SK-N-SH treated with all-trans-retinoic acid at 6 μM for 48 hours (cell line): ENCODE measurements around the gene MT1M.
A peak's percentile ranks its signal among the peaks of the same experiment; 100 is the strongest.
"Not testable (repeated sequence)": the region's sequence is repeated elsewhere in the genome, so short reads cannot be mapped to it uniquely, and the experiment has no call there.

Source experiments
- ATAC-seq: fragments of 200-7000 bp; cut with Tn5 transposase; 3 replicates; pipeline ENCODE4 v1.9.1; 2020; ENCODE audit warnings: mild to moderate bottlenecking, moderate library complexity
- BACH2 ChIP-seq: fragments of 250-450 bp; sonication (Bioruptor Pico); IDR thresholded peaks from 2 replicates; pipeline ENCODE4 v1.9.0; 2021; ENCODE audit warnings: mild to moderate bottlenecking, borderline replicate concordance
- ESRRG ChIP-seq: fragments of 250-450 bp; sonication (Bioruptor Pico); IDR thresholded peaks from 2 replicates; pipeline ENCODE4 v1.6.1; 2021; ENCODE audit warnings: mild to moderate bottlenecking
- GLIS3 ChIP-seq: fragments of 250-450 bp; sonication (Bioruptor Pico); IDR thresholded peaks from 2 replicates; pipeline ENCODE4 v1.5.0; 2020; ENCODE audit warnings: mild to moderate bottlenecking, moderate library complexity
- ISL1 ChIP-seq: fragments of 250-450 bp; sonication (Bioruptor Pico); IDR thresholded peaks from 2 replicates; pipeline ENCODE4 v2.1.2; 2022; ENCODE audit warnings: mild to moderate bottlenecking, moderate library complexity
- SNAI2 ChIP-seq: fragments of 250-450 bp; sonication (Bioruptor Pico); IDR thresholded peaks from 2 replicates; pipeline ENCODE4 v1.5.0; 2020; ENCODE audit warnings: mild to moderate bottlenecking, moderate library complexity
- TOX ChIP-seq: fragments of 250-450 bp; sonication (Bioruptor Pico); IDR thresholded peaks from 2 replicates; pipeline ENCODE4 v1.8.0; 2021; ENCODE audit warnings: mild to moderate bottlenecking, moderate library complexity, borderline replicate concordance
- ZFP3 ChIP-seq: fragments of 250-450 bp; sonication (Bioruptor Pico); IDR thresholded peaks from 2 replicates; pipeline ENCODE4 v1.5.0; 2020; ENCODE audit warnings: mild to moderate bottlenecking, moderate library complexity
- ZNF8 ChIP-seq: fragments of 450-650 bp; formaldehyde crosslinking; IDR thresholded peaks from 2 replicates; pipeline ENCODE4 v1.5.0; 2020; ENCODE audit warnings: mild to moderate bottlenecking, moderate library complexity
- TF ChIP-seq, protein P1 (sequence below): fragments of 250-450 bp; sonication (Bioruptor Pico); IDR thresholded peaks from 2 replicates; pipeline ENCODE4 v1.5.1; 2020; ENCODE audit warnings: low read depth, mild to moderate bottlenecking, moderate library complexity
- TF ChIP-seq, protein P2 (sequence below): fragments of 250-450 bp; sonication (Bioruptor Pico); IDR thresholded peaks from 2 replicates; pipeline ENCODE4 v1.5.0; 2020; ENCODE audit warnings: mild to moderate bottlenecking, moderate library complexity
- TF ChIP-seq, protein P3 (sequence below): fragments of 250-450 bp; sonication (Bioruptor Pico); IDR thresholded peaks from 2 replicates; pipeline ENCODE4 v1.8.0; 2020; ENCODE audit warnings: mild to moderate bottlenecking, moderate library complexity, borderline replicate concordance
- TF ChIP-seq, protein P4 (sequence below): fragments of 250-450 bp; sonication (Bioruptor Pico); IDR thresholded peaks from 2 replicates; pipeline ENCODE4 v1.8.0; 2021; ENCODE audit warnings: low read depth, mild to moderate bottlenecking, moderate library complexity, borderline replicate concordance

The MT1M gene

DNA sequence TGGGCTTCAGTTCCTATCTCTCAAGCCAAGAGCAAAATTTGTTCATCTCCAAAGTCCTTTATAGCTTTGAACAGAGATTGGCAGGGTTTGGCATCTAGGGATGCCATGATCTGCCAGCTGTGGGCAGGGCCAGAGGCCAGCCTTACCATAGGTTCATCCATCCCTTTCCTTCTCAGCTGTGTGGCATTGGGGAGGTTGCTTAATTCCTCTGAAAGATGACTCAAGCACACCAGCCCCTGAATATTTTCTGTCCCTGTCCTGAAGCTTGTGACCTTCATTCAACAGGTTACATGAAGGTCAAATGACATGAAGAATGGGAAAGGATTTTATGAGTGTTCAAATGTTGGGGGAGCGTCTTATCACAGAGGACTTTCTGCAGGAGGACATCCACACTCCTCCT is 32.0 kb downstream of the MT1M start (continued):
- TF ChIP-seq, protein P1, sequence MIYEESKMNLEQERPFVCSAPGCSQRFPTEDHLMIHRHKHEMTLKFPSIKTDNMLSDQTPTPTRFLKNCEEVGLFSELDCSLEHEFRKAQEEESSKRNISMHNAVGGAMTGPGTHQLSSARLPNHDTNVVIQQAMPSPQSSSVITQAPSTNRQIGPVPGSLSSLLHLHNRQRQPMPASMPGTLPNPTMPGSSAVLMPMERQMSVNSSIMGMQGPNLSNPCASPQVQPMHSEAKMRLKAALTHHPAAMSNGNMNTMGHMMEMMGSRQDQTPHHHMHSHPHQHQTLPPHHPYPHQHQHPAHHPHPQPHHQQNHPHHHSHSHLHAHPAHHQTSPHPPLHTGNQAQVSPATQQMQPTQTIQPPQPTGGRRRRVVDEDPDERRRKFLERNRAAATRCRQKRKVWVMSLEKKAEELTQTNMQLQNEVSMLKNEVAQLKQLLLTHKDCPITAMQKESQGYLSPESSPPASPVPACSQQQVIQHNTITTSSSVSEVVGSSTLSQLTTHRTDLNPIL (CRISPR knock-in tag), result no peak

DNA sequence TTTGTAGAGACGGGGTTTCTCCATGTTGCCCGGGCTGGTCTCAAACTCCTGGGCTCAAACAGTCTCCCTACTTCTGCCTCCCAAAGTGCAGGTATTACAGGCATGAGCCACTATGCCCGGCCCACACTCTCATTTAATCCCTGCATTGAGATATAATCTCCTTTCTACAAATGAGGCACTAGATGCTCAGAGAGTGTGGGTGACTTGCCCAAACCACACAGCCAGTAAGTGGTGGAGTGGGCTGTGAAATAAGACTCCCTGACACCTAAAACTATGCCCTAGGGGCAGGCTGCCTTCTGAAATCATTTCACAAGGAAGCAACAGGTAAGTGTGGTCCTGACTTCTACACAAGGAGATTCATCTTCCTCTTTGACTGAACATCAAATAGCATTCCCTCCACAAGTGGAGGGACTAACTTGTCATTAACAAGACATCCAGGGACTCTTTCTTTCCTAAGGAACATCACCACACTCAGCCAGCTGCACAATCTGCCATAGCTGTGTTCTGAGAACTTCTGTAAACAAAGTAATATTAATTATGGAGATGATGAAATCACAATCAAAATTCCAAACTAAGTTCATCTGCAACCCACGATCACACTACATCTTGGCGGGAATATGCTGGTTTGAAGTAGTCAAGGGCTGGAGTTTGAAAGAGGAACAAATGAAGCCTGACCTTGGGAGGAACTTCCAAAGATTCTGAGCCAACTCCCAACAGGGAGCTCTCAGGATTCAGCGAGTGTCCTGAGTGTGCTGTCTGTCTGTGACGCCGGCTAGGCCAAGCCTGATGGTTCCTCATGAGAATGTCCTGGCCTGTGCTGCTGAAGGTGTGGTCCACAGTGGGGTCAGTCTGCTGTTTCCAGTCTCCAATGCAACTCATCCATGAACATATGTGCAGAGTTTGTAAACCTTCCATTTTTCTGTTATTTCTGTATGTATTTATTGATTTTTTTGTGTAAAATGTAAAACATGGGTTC is 33.1 kb downstream of the MT1M start:
- ATAC-seq, result not testable (repeated sequence)

DNA sequence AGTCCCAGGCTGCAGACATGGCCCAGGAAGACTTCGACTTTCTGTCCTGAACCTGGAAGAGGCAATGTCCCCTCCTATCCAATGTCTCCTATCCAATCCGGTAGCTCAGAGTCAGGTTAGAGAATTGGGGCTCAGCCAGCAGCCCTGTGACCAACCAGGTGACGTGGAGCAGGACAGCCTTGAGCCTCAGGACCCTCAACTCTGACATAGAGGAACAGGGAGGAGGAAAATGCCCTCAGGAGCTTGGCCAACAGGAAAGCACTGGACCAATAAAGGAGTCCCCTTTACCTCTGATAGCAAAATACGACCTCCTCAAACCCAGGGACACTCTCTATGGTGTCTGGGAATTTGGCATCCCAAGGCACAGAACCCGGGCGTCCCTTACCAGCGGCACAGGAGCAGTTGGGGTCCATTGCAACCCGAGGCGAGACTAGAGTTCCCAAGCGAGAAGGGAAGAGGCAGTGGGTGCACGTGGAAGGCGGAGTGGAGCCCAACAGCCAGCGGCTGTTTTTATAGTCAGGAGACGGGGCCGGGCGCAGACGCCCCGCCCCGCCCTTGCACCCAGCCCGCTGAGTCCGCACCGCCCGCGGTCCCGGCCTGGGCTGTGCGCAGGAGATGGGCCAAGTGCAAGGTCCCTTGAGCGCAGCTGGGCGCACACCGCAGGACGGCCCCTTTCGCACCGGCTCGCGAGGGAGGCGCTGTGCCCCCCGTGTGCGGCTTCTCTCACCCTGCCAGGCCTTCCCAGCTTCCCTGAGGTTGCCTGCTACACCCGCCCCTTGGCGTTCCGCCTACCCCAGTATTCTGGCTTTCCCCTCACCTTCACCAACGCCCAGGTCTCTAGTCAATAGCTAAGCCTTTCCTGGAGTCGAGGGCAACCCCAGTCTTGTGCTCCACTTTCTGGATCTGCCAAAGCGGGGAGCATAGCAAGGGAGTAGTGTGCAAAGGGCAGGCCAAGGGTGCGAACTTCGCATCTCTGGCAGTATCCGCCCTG is 35.4 kb downstream of the MT1M start, which contains the start of gene MT1G:
Gene MT1G (minus strand): TSS at position 485 of the 991 bp plus-strand sequence. CDS start 72 bp downstream, at position 413.
- TF ChIP-seq GLIS3 (CRISPR knock-in tag), result no peak
- no peak for TF ChIP-seq TOX (CRISPR knock-in tag)
- TF ChIP-seq, protein P2, sequence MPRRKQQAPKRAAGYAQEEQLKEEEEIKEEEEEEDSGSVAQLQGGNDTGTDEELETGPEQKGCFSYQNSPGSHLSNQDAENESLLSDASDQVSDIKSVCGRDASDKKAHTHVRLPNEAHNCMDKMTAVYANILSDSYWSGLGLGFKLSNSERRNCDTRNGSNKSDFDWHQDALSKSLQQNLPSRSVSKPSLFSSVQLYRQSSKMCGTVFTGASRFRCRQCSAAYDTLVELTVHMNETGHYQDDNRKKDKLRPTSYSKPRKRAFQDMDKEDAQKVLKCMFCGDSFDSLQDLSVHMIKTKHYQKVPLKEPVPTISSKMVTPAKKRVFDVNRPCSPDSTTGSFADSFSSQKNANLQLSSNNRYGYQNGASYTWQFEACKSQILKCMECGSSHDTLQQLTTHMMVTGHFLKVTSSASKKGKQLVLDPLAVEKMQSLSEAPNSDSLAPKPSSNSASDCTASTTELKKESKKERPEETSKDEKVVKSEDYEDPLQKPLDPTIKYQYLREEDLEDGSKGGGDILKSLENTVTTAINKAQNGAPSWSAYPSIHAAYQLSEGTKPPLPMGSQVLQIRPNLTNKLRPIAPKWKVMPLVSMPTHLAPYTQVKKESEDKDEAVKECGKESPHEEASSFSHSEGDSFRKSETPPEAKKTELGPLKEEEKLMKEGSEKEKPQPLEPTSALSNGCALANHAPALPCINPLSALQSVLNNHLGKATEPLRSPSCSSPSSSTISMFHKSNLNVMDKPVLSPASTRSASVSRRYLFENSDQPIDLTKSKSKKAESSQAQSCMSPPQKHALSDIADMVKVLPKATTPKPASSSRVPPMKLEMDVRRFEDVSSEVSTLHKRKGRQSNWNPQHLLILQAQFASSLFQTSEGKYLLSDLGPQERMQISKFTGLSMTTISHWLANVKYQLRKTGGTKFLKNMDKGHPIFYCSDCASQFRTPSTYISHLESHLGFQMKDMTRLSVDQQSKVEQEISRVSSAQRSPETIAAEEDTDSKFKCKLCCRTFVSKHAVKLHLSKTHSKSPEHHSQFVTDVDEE (CRISPR knock-in tag), result no peak
- no peak for TF ChIP-seq ISL1 (CRISPR knock-in tag)
- peak; percentile 59; the same call in 2 of the 3 replicates for ATAC-seq

DNA sequence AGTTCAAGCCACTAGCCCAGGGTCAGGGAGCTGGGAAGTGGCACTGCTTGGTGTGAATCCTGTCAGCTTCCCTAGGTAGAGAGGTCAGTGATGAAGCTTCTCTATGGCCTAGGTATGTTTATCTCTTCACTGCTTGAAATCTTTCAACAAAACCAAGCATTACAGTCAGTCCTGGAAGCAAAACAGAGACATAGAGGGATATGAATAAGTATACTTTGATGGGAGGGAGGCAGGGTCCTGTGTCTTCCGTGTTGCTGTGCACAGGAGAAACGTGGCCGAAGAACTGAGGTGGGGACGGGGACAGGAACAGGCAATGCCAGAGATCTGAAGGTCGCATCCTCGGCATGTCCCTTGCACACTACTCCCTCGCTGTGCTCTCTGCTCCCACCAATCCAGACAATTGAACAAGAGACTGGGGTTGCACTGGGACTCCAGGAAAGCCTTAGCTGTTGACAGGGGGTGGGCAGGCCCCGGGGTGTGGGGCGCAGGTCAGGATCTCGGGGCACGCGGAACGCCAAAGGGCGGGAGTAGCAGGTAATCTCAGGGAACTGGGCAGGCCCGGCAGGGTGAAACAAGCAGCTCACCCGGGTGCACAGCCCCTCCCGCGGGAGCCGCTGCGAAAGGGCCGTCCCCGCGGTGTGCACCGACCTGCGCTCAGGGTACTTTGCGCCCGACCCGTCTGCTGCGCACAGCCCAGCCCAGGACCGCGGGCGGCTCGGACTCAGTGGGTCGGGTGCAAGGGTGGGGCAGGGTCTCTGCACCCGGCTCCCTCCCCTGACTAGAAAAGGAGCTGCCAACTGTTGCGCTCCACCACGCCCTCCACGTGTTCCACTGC is 36.8 kb downstream of the MT1M start, which contains the start of gene MT1H:
Gene MT1H (plus strand): TSS at position 810 of the 835 bp plus-strand sequence. CDS start 71 bp downstream, outside the sequence.
- TF ChIP-seq ZNF8 (CRISPR knock-in tag) (no peak), BACH2 (no peak), ISL1 (CRISPR knock-in tag) (no peak), SNAI2 (CRISPR knock-in tag) (no peak), ESRRG (CRISPR knock-in tag) (no peak), ZFP3 (CRISPR knock-in tag) (no peak)
- TF ChIP-seq, protein P1 (CRISPR knock-in tag), result no peak
- TF ChIP-seq, protein P3, sequence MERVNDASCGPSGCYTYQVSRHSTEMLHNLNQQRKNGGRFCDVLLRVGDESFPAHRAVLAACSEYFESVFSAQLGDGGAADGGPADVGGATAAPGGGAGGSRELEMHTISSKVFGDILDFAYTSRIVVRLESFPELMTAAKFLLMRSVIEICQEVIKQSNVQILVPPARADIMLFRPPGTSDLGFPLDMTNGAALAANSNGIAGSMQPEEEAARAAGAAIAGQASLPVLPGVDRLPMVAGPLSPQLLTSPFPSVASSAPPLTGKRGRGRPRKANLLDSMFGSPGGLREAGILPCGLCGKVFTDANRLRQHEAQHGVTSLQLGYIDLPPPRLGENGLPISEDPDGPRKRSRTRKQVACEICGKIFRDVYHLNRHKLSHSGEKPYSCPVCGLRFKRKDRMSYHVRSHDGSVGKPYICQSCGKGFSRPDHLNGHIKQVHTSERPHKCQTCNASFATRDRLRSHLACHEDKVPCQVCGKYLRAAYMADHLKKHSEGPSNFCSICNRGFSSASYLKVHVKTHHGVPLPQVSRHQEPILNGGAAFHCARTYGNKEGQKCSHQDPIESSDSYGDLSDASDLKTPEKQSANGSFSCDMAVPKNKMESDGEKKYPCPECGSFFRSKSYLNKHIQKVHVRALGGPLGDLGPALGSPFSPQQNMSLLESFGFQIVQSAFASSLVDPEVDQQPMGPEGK (CRISPR knock-in tag), result no peak
- TF ChIP-seq, protein P4, sequence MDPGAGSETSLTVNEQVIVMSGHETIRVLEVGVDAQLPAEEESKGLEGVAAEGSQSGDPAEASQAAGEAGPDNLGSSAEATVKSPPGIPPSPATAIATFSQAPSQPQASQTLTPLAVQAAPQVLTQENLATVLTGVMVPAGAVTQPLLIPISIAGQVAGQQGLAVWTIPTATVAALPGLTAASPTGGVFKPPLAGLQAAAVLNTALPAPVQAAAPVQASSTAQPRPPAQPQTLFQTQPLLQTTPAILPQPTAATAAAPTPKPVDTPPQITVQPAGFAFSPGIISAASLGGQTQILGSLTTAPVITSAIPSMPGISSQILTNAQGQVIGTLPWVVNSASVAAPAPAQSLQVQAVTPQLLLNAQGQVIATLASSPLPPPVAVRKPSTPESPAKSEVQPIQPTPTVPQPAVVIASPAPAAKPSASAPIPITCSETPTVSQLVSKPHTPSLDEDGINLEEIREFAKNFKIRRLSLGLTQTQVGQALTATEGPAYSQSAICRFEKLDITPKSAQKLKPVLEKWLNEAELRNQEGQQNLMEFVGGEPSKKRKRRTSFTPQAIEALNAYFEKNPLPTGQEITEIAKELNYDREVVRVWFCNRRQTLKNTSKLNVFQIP, result no peak
- ATAC-seq, result no peak
